Subcutaneous abdominal adipose tissue (tissue), 5 donors: Measurements from ENCODE around the gene SYNPR.

ENCODE experiments used
- H3K27ac ChIP-seq: one replicate; pipeline ENCODE4 v1.7.0; 2013; ENCODE audit warnings: low read depth, mild to moderate bottlenecking, inconsistent platforms, low read length, moderate library complexity
- H3K27me3 ChIP-seq, 5 donors: one replicate each; pipeline ENCODE4 v1.7.0; 2013; ENCODE audit warnings: low read length in 5 of 5, inconsistent platforms in 1 of 5; ENCODE audit not compliant: control insufficient read depth in 5 of 5, insufficient read depth in 4 of 5
- H3K36me3 ChIP-seq, 5 donors: one replicate each; pipeline ENCODE4 v1.7.0; 2013; ENCODE audit warnings: low read length in 5 of 5; ENCODE audit not compliant: control insufficient read depth in 5 of 5, insufficient read depth in 5 of 5
- H3K4me1 ChIP-seq, 5 donors: one replicate each; pipeline ENCODE4 v1.7.0; 2013; ENCODE audit warnings: low read length in 5 of 5, mild to moderate bottlenecking in 3 of 5, moderate library complexity in 1 of 5; ENCODE audit not compliant: control insufficient read depth in 5 of 5, insufficient read depth in 5 of 5
- H3K4me3 ChIP-seq, 5 donors: one replicate each; pipeline ENCODE4 v1.7.0; 2013; ENCODE audit warnings: low read length in 5 of 5, low read depth in 1 of 5
- H3K9ac ChIP-seq, 5 donors: one replicate each; pipeline ENCODE4 v1.7.0; 2013; ENCODE audit warnings: low read length in 5 of 5, mild to moderate bottlenecking in 4 of 5, moderate library complexity in 3 of 5
- H3K9me3 ChIP-seq, 5 donors: one replicate each; pipeline ENCODE4 v1.7.0; 2013; ENCODE audit warnings: low read length in 5 of 5; ENCODE audit not compliant: control insufficient read depth in 5 of 5
- donor health status: healthy.
- donor health status: healthy.
- donor health status: healthy.
- donor health status: healthy.
- donor health status: healthy.

SYNPR gene

GRCh38 chr3:63652066-63652725, 374.1 kb downstream of the SYNPR start, which contains the start of gene SNTN:
Gene SNTN, plus strand, starts transcription at chr3:63652675. Its CDS starts 13 bp downstream, at chr3:63652688.
- Histone ChIP-seq H3K36me3 (no peaks in the 10 kb centered on the region), H3K9ac (no peak within 1 kb of the TSS), H3K9me3 (no peaks in the 10 kb centered on the region), H3K4me3 (no peak within 1 kb of the TSS), H3K27ac (no peak within 1 kb of the TSS), H3K27me3 (no peaks in the 10 kb centered on the region), H3K4me1 (peaks cover 0 to 6% (median 0%) of the 10 kb centered on the region in 5 donors)

- Histone ChIP-seq H3K36me3 (no peaks in the 10 kb centered on the region), H3K27ac (no peak overlapping the region), H3K4me3 (no peak overlapping the region), H3K4me1 (peaks cover 0 to 12% (median 0%) of the 10 kb centered on the region in 5 donors), H3K9ac (no peak overlapping the region), H3K27me3 (no peaks in the 10 kb centered on the region), H3K9me3 (no peaks in the 10 kb centered on the region)
These were observed 376.1 kb downstream of the SYNPR start for GRCh38 chr3:63654211-63654610.

GRCh38 chr3:63654931-63655330, 376.8 kb downstream of the SYNPR start:
- H3K9me3 ChIP-seq: no peaks in the 10 kb centered on the region
- no peak overlapping the region for H3K4me3 ChIP-seq
- no peak overlapping the region for H3K27ac ChIP-seq
- no peak overlapping the region for H3K9ac ChIP-seq
- peaks cover 0 to 12% (median 0%) of the 10 kb centered on the region in 5 donors for H3K4me1 ChIP-seq
- H3K27me3 ChIP-seq: no peaks in the 10 kb centered on the region
- H3K36me3 ChIP-seq: no peaks in the 10 kb centered on the region

- Histone ChIP-seq H3K36me3 (no peaks in the 10 kb centered on the region), H3K9me3 (no peaks in the 10 kb centered on the region), H3K9ac (no peak overlapping the region), H3K27ac (no peak overlapping the region), H3K27me3 (no peaks in the 10 kb centered on the region), H3K4me1 (peaks cover 0 to 12% (median 0%) of the 10 kb centered on the region in 5 donors), H3K4me3 (no peak overlapping the region)
These were observed 377.4 kb downstream of the SYNPR start for GRCh38 chr3:63655519-63655918.

- Histone ChIP-seq H3K36me3 (no peaks in the 10 kb centered on the region), H3K4me1 (peaks cover 0 to 12% (median 0%) of the 10 kb centered on the region in 5 donors), H3K9ac (no peak overlapping the region), H3K27me3 (no peaks in the 10 kb centered on the region), H3K9me3 (no peaks in the 10 kb centered on the region), H3K4me3 (no peak overlapping the region), H3K27ac (no peak overlapping the region)
These were observed 378.7 kb downstream of the SYNPR start for GRCh38 chr3:63656786-63657185.

GRCh38 chr3:63661242-63661641, 383.1 kb downstream of the SYNPR start:
- Histone ChIP-seq H3K27me3 (no peaks in the 10 kb centered on the region), H3K9ac (no peak overlapping the region), H3K36me3 (no peaks in the 10 kb centered on the region), H3K27ac (no peak overlapping the region), H3K4me1 (peaks cover 0 to 12% (median 0%) of the 10 kb centered on the region in 5 donors), H3K4me3 (no peak overlapping the region), H3K9me3 (no peaks in the 10 kb centered on the region)

- Histone ChIP-seq H3K27me3 (no peaks in the 10 kb centered on the region), H3K4me3 (no peak overlapping the region), H3K4me1 (peaks cover 0 to 10% (median 0%) of the 10 kb centered on the region in 5 donors), H3K9me3 (no peaks in the 10 kb centered on the region), H3K27ac (no peak overlapping the region), H3K36me3 (no peaks in the 10 kb centered on the region), H3K9ac (no peak overlapping the region)
These were observed 383.9 kb downstream of the SYNPR start for GRCh38 chr3:63662011-63662410.

- Histone ChIP-seq H3K36me3 (no peaks in the 10 kb centered on the region), H3K27me3 (no peaks in the 10 kb centered on the region)
These were observed 384.4 kb downstream of the SYNPR start for GRCh38 chr3:63662500-63662899.

More at GRCh38 chr3:63662500-63662899, 384.4 kb downstream of the SYNPR start:
- Histone ChIP-seq H3K9me3 (no peaks in the 10 kb centered on the region), H3K27ac (no peak overlapping the region), H3K4me1 (peaks cover 0 to 5% (median 0%) of the 10 kb centered on the region in 5 donors), H3K4me3 (no peak overlapping the region), H3K9ac (no peak overlapping the region)
